NCI-H146 treated with DMSO at 0.1 percent for 48 hours (cell line): ENCODE measurements around the gene TCEA2.
"Not testable (repeated sequence)": the region's sequence is repeated elsewhere in the genome, so short reads cannot be mapped to it uniquely, and the experiment has no call there.

ENCODE experiments used
- DNase-seq: peaks from one replicate; lab custom pipeline; 2025; ENCODE audit not compliant: unreplicated experiment; lab: John Stamatoyannopoulos, UW

TCEA2 gene

DNA sequence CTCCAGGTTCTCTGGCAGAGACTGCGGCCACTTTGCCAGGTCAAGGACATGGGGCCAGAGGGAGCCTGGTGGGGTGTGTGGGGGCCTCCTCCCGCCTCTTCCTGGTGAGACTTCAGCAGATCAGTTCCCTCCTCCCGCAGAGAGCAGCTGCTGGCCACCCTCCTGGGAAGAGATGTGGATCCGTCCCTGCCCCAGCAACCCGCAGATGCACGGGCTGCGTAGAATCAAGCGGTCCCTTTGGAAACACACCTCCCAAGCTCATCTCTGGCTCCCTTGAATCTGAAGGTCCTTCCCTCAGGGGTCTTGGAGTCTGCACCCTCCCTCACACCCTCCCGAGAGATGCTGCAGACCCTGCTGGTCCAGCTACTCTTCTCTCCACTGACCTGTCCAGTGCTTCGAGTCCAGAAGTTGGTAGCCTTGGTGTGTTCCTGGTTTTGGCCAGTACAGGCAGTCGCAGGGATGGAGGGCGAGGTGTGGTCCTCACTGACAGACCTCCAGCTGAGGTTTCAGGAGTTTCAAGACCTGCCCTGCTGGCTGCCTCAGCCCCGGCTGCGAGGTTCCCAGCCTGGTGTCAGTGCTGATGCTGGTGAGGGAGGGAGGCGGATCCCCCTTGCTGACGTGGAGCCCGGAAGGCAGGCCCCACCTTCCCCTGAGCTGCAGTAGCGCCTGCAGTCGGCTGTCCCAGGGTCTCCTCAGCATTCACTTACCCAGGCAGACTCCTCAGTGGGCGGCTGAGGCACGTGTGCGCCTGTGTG is 44.2 kb downstream of the TCEA2 start, which contains the start of gene NPBWR2:
Gene NPBWR2 (minus strand): TSS at position 585 of the 755 bp plus-strand sequence. CDS start 734 bp downstream, outside the sequence.
- no peak for DNase-seq

DNA sequence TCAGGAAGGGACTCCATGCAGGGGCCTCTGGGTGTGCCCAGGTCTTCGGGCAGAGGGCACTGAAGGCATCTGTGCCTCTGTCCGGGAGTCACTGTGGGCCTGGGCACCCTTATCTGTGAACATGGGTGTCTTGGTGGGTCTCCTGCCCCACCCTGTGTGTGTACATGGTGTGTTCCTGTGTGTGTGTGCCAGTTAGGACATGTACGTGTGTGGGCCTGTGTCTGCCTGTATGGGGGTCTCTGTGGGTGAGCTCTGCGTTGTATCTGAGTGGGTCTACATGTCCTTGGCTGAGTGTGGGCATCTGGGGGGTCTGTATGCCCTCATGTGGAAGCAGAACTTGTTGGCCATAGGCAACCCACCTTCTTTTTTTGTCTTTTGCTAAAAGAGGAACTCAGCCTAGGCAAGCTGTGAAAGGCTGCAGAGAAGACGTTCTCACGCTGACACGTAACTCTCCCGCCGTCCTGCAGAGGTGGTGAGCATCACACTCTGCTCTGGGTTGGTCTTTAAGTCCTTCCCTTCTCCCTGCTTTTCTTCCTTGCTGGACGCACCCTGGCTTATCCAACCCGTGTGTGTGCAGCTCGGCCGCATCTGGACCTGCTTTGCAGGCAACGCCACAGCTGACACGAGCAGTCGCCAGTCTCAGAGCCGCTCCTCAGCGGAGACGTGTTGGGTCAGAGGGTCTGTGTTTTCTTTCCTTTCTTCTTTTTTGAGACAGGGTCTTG is 44.9 kb downstream of the TCEA2 start:
- no peak for DNase-seq

DNA sequence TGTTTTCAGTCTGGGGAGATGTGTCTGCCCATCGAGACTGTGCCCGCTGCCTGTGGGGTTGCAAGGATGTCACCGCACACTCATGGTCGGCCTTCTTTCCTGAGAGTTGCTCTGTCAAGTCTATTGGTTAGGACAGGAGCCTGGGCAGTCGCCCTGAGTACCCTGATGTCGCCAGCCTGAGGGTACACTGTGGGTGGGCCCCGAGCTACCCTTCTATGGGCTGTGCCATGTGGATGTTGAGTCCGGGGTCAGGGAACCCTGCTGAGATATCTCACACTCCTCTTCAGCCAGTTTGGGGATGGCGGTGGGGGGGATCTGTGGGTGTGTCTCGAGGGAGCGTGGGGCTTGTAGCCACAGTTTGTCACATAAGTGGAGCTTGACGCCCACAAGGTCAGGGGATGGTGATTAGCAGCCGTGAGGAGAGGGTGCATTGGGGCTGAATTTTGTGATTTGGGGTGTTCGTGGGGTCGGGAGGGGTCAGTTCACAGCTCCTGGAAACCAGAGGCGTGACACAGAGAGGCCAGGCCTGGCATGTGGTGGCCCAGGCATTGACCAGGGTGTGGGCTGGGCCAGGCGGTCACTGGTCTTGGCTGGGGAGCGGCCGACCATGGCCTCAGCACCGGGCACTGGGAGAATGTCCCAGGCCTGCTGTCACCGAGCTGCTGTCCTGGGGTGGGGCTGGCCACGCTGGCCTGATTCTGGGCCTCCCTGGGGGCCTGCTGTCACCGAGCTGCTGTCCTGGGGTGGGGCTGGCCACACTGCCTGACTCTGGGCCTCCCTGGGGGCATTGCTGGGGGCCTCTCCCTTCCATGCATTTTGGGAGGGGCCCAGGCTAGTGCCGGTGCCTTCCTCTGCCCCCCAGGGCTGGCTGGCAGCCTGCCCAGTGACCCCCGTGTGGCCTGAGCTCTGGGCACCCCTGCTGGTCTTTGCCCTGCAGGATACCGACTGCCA is 46.0 kb downstream of the TCEA2 start:
- no peak for DNase-seq

DNA sequence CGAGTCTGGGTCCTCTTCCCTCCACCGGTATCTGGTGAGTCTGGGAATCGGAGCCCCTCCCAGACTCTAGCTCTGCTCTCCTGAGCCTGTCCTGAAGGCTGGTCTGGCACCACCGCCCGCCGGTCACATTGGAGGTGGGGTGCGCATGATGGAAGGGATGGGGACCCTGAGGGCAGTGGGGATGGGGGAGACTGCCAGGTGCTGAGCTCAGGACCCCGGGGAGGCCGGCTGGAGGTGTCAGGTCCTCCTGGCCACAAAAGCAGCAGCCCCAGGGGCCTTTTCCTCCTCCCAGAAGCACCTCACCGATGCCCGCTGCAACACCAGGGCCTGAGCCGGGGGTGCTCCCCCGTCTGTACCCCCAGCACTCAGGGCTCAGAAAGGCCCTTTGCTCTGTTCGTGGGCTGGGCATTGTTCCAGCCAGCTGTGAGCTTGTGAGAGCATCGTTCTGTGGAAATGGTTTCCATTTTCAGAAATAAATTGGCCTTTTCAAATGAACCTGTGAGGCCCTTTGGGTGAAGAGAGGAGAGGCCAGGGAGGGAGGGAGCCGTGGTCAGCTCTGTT is 46.9 kb downstream of the TCEA2 start:
- no peak for DNase-seq

DNA sequence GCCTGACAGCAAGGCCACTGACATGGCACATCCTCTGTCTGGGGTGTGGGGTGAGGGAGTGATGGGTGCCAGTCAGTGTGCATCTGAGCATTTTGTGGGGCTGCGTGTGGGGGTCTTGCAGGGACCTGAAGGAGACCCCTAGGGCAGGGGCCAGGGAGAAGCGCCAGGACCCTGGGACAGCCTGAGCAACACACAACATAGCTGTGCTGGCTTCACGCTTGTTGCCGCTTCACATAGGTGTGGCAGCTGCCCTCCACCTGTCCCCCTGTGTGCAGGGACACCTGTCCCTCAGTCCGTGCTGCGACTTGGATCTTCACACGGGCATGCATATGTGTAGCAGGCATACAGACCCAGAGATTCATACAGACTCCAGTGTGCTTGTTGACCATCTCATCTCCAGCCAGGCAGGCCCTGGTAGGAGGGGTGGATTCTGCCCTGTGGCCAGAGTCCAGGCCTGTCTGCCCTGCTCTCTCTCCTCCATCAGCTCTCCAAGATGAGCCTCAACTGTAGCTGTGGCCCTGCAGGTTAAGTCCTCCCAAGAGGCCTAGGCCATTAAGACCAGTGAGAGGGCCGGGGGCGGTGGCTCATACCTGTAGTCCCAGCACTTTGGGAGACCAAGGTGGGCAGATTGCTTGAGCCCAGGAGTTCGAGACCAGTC is 47.5 kb downstream of the TCEA2 start:
- DNase-seq, result no peak

DNA sequence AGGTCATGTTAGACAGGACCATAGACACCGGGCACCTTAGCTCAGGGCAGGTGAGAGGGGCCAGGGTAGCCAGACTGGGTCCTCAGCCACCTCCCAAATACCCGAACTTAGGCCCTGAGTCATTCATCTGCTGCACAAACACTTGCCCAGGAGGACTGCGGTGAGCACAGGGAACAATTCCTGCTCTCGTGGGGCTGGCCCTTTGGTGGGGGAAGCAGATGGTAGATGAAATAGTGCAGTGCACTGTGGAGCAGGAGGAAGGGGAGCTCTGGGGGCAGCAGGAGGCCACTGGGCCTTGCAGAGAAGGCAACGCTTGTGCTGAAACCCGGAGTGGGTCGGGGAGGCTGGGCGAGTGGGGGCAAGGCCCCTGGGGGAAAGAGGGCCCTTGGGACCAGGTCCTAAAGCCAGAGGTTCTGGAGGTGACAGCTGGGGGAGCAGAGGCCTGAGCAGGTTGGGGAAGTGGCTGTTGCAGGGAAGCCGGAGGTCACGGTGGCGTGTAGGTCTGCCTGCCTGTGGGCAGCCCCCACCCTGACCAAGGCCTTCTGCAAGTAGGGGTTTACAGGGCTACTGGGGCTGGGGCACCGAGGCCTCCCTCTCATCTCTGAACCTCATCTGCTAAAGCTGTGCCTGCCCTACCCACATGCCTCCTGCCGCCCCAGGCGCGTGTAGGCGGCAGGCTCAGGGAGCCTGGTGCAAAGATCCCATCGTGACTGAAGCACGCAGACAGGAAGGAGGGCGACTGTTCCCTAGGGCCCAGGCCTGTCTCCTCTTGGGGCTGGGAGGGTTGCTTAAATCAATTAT is 49.0 kb downstream of the TCEA2 start:
- DNase-seq, result no peak

DNA sequence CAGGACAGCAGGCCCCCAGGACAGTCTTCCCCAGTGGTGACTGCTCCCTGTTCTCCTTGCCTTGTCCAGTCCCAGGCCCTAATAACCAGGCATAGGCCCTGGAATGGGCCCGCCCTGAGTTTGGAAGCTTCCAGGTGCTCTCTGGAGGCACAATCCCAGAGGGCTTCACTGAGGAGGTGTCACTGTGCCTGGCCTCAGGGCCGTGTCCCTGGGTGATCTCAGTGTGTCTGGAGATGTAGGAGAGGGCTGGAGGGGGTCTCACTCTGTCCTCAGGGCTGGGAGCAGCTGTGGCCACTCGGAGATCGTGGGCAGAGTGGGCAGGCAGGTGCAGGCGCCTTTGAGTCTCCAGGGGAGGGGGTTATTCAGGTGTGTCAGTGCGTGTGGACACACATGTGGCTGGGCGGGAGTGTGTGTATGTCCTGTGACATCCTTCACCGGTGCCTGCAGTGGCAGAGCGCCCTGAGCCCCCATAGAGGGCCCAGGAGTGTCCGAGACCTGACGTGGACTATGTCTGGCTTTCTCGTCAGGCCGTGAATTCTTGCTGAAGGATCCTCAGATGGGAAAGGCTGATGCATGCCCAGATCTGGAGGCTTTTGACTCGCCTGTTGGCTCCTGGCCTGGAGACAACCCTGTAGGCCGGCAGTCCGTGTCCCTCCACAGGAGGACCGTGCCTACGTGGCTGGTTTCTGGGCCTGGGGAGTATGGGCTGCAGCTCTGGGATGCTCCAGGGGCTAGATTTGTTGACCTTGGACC is 49.9 kb downstream of the TCEA2 start:
- DNase-seq, result no peak

DNA sequence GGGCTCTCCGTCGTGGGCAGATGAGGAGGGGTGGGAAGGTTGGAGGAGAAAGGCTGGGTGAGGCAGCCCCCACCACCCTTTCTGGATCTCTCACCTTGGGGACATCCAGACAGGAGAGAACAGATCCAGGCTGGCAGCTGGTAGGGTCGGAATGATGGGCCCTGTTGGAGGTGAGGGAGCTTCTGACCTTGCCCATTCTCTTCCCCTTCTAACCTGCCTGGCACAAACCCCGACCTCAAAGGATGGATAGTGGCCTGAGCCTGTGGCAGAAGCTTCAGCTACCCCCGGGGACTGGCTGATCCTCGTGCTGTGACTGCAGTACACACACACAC is 50.4 kb downstream of the TCEA2 start:
- DNase-seq, result no peak

DNA sequence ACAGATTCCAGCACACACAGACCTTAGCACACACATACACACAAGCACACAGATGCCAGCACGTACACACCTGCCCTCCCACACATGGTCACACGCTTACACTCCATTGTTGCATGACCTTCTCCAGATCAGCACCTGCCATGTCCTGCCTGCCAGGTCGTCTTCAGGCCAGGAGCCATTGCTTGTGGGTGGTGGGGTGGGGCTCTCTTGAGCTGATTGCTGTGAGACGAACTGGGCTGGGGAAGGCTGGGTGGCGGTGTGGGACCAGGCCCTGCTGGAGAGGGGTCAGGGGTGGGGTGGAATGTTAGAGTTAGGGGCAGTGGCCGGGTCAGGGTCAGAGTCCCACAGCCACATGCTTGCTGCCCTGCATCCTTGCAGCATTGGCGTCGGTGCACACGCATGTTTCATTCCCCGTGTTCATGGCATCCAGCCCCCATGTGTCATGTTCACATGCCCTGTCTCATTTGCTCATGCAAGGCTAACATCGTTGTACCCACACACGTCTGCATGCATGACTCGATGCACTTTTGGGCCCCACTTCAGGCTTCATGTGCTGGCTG is 50.9 kb downstream of the TCEA2 start:
- DNase-seq, result no peak

DNA sequence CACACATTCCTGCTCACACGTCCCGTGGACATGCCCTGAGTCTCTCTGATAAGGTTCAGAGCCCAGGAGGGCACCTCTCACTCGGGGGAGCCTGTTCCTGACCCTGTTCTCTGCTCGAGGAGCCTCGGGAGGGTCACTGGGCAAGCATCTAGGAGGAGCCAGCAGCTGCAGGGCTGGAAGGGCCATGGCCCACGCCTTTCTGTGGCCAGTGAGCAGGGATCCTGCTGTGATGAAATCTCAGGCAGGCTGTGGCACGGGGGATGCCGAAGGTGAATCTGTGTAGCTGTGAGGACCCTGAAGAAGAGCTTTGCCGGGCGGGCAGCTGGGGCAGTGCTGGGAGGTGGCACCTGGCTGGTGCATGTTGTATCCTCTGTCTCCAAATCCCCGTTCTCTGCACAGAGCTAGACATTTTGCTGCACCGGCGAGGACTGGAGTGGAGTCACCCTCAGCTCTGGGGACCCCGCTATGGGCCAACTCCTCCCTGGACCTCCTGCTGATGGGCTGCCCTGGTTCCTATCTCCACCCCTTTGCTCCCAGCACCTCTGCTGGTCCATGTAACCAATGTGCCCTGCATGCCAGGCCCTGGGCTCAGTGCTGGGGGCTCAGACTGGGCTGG is 51.5 kb downstream of the TCEA2 start:
- DNase-seq, result no peak

DNA sequence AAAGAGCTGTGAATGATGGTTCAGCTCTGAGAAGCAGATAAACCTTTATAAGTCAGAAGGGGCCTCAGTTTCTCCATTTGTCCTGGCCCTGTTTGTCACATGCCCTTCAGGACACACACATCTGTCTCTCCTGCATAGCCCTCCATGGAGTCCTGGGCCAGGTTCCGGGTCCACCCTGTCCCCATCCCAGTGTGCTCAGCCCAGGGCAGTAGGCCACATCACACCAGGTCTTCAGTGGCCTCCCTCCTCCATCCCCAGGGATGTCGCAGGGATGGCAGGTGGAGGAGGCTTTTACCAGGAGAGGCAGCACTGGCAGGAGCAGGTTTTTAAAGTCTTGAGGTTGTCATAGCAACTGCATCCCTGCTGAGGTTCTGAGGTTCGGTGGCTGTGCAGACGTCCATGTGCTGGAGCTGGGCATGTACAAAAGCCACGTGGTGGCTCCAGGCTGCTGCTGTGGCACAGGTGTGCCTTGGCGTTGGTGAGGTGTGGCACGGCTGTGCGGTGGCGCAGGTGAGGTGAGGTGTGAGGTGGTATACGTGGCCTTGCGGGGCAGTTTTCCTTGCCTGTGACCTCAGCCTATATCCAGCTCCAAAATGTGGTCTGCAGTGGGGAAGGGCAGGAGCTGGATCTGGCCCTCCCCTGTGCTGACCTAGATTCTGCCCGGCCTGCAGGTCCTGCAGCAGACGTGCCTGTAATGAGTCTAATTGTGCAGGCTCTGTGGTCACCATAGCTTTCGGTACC is 52.3 kb downstream of the TCEA2 start:
- no peak for DNase-seq

DNA sequence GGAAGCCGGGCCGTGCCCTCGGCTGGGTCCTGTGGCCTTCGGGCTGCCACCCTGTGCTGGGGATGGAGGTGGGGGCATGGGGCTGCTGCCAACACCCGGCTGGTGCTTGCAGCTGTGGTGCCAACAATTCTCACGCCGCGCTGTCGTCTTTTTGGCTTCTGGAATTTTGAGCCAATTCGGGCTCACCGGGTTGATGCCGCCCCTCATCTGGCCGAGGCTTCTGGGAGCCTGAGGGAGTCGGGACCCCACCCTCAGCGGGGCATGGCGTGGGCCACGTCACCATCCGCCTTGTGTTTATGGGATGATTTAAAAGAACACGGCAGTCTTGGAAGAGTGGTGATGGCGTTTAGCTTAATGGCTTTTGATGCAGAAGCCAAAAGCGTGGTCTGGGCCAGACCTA is 53.0 kb downstream of the TCEA2 start:
- DNase-seq, result no peak

DNA sequence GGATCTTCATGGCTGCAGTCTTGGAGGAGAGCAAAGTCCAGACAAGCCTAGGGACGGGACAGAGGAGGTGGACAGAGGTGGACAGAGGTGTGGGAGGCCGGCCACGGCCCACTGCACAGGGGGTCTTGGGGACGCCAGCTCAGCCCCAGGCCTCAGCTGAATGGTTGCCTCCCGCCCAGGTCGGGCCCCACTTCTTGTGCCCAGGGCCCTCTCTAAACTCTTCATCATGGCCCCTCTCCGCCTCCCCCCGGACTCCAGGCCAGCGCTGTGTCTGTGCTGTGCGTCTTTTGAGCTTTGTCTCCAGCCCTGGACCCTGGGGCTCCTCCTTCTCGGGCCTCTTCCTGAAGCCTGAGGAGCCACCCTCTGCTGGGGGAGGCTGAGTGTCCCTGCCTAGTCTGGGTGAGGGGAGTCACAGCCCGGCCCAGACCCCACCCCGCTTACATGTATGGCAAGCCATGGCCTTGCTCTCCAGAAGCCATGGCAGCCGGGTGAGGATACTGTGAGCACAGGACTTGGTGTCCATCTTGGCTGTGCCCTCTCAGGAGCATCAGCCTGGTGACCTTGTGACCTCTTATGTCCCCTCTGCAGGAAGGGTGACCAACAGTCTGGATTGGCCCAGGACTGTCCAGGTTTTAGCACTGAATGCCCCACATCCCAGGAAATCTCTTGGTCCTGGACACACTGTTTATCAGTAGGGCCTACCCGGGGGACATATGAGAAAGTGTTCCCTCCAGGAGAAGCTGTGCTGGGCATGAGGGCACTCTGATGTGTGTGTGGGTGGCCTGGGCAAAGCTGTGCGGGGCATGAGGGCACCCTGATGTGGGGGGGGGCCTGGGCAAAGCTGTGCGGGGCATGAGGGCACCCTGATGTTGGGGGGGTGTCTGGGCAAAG is 53.8 kb downstream of the TCEA2 start:
- DNase-seq, result no peak

DNA sequence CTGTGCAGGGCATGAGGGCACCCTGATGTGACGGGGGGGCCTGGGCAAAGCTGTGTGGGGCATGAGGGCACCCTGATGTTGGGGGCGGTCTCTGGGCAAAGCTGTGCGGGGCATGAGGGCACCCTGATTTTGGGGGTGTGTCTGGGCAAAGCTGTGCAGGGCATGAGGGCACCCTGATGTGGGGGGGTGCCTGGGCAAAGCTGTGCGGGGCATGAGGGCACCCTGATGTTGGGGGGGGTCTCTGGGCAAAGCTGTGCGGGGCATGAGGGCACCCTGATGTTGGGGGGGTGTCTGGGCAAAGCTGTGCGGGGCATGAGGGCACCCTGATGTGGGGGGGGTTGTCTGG is 54.4 kb downstream of the TCEA2 start:
- not testable (repeated sequence) for DNase-seq

DNA sequence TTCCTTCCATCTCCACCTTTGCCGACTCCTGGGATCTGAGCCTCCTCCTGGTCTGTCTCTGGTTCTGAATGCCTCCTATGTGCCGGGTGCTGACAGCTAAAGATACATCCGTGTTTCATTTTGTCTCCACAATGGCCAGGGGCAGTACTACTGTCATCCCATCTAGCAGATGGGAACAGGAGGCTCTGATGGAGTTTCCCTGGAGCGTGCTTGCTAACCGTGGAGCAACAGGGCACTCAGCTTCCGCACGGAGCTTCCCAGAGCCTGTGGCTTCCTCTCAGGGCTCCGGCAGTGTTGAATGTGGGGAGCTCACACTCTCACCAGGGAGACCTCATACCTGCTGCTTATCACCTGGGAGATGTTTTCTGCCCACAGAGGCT is 56.3 kb downstream of the TCEA2 start:
- DNase-seq, result no peak

DNA sequence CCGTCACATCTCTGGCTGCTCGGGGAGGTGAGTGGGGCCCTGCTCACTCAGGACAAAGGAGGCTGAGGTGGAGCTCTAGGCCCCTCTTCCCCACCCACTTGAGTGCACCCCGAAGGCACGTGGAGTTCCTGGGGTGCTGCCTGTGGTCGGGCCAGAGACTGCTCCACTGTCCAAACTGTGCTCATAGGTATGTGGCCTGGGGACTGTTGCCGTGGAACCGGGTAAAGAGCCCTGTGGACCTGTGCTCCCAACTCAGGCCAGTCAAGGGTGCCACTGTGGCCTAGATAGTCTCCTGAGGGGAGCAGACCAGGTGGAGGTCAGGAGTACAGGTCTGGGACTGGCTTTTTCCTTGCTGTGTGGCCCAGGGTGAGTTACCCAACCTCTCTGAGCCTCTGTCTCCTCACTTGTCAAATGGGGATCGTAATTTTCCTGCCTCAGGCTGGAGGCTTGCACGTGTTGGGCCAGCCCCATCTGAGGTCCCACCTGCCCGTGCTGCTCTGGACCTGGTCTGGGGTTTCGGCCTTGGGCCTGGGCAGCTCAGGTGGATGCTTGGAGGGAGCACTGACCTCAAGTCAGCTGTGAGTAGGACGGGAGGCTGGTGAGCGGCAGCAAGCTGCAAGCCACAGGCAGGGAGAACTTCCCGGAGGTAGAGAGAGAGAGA is 56.8 kb downstream of the TCEA2 start:
- no peak for DNase-seq
